Endothelial cell of umbilical vein (primary cell): Measurements from ENCODE around the gene EIF2AK3. TPM values are rescaled to one million over a fixed set of nuclear protein-coding genes. Genes with fewer than 3 reads are reported as not detected.

Experiments used
- BruUV-seq: library from RNA; stranded (reverse); fragments of 400-500 nt; replicated peaks from 2 replicates; lab custom pipeline; 2021; lab: Mats Ljungman, UMichigan
- CTCF ChIA-PET: fragments of 300-600, 350-600 bp; sonication (Branson Sonifier 250); formaldehyde crosslinking; loops from one replicate; lab custom pipeline; 2021; ENCODE audit warnings: antibody characterized with exemption, inconsistent platforms; lab: Charles Lee
- POLR2A ChIA-PET: fragments of 300-600, 350-600 bp; sonication (Branson Sonifier 250); formaldehyde crosslinking; loops from one replicate; lab custom pipeline; 2021; ENCODE audit warnings: antibody characterized with exemption, inconsistent platforms; lab: Charles Lee
- DNase-seq: peaks from one replicate; pipeline ENCODE4 v3.0.0-alpha.2; 2011; ENCODE audit warnings: low read depth, low spot score
- FAIRE-seq: peaks from 2 replicates; lab custom pipeline; 2011; peaks lifted over from hg19 to GRCh38; lab: Jason Lieb, UNC
- H2AFZ ChIP-seq: 2 replicates; pipeline ENCODE4 v1.6.0; 2012; ENCODE audit warnings: low read depth, low read length, control low read depth, inconsistent platforms
- H3K27ac ChIP-seq: 2 replicates; pipeline ENCODE4 v1.5.1; 2011; ENCODE audit warnings: low read depth, mild to moderate bottlenecking, control low read depth, low read length, moderate library complexity; ENCODE audit not compliant: insufficient read depth
- H3K27me3 ChIP-seq, 2 experiments: 2 replicates each; pipeline versions ENCODE4 v1.6.0 to v1.6.1; 2011; ENCODE audit warnings: low read length in 2 of 2, mixed read lengths in 1 of 2; ENCODE audit not compliant: control insufficient read depth in 2 of 2, insufficient read depth in 2 of 2
- H3K36me3 ChIP-seq, 2 experiments: 2 replicates in 1 of 2; 3 replicates in 1 of 2; pipeline ENCODE4 v1.5.1; 2011; ENCODE audit warnings: low read length in 2 of 2, mild to moderate bottlenecking in 1 of 2, moderate library complexity in 1 of 2; ENCODE audit not compliant: control insufficient read depth in 2 of 2, insufficient read depth in 2 of 2; ENCODE audit errors: extremely low read depth in 1 of 2
- H3K4me1 ChIP-seq: 3 replicates; pipeline ENCODE4 v1.5.1; 2011; ENCODE audit warnings: mild to moderate bottlenecking, low read length; ENCODE audit not compliant: control insufficient read depth, insufficient read depth; ENCODE audit errors: extremely low read depth
- H3K4me2 ChIP-seq: 2 replicates; pipeline ENCODE4 v1.6.1; 2011; ENCODE audit warnings: low read length, control low read depth, mixed read lengths; ENCODE audit not compliant: insufficient read depth
- H3K4me3 ChIP-seq, 3 experiments: fragments of 200-600 bp in 1 of 3; sonication (generic), shearing (Covaris generic) in 1 of 3; replicated peaks in 1 of 3; 2 replicates each; pipeline ENCODE4 v1.5.1; 2011 to 2016; ENCODE audit warnings: control low read depth in 3 of 3, low read length in 3 of 3, mild to moderate bottlenecking in 2 of 3, inconsistent platforms in 1 of 3, low read depth in 1 of 3, moderate library complexity in 1 of 3; ENCODE audit not compliant: insufficient read depth in 1 of 3
- H3K79me2 ChIP-seq: 2 replicates; pipeline ENCODE4 v1.6.0; 2012; ENCODE audit warnings: low read length, inconsistent platforms; ENCODE audit not compliant: control insufficient read depth, insufficient read depth
- H3K9ac ChIP-seq: replicated peaks from 2 replicates; pipeline ENCODE3; 2011; ENCODE audit warnings: low read length, control low read depth; ENCODE audit not compliant: insufficient read depth; ENCODE audit errors: extremely low read depth
- H3K9me1 ChIP-seq: replicated peaks from 3 replicates; pipeline ENCODE4 v1.6.0; 2011; ENCODE audit warnings: mild to moderate bottlenecking, low read length; ENCODE audit not compliant: control insufficient read depth, insufficient read depth; ENCODE audit errors: extremely low read depth
- H3K9me3 ChIP-seq: replicated peaks from 2 replicates; pipeline ENCODE4 v1.5.1; 2012; ENCODE audit warnings: low read length, inconsistent platforms; ENCODE audit not compliant: control insufficient read depth, insufficient read depth
- H4K20me1 ChIP-seq: replicated peaks from 2 replicates; pipeline ENCODE3; 2011; ENCODE audit warnings: mild to moderate bottlenecking, low read length; ENCODE audit not compliant: control insufficient read depth, insufficient read depth; ENCODE audit errors: extremely low read depth
- FOS ChIP-seq: IDR thresholded peaks from 2 replicates; pipeline ENCODE4 v1.6.1; 2011; ENCODE audit warnings: mild to moderate bottlenecking, low read length, moderate library complexity, borderline replicate concordance; ENCODE audit not compliant: insufficient read depth
- GATA2 ChIP-seq: IDR thresholded peaks from 2 replicates; pipeline ENCODE4 v1.7.0; 2011; ENCODE audit warnings: low read depth, mild to moderate bottlenecking, moderate library complexity, mixed read lengths, low read length; ENCODE audit not compliant: insufficient read length, insufficient read depth
- MYC ChIP-seq: IDR thresholded peaks from one replicate; pipeline ENCODE4 v1.6.1; 2011; ENCODE audit warnings: mild to moderate bottlenecking, low read depth, low read length
- POLR2A ChIP-seq: IDR thresholded peaks from 2 replicates; pipeline ENCODE4 v1.6.1; 2012; ENCODE audit warnings: low read depth, mild to moderate bottlenecking, control low read depth, low read length
- POLR2AphosphoS5 ChIP-seq: IDR thresholded peaks from 2 replicates; pipeline ENCODE4 v1.6.1; 2012; ENCODE audit warnings: low read depth, mild to moderate bottlenecking, control low read depth, low read length, moderate library complexity; ENCODE audit not compliant: insufficient read depth
- dilution Hi-C: fragments of 300-500 bp; cut with MboI; formaldehyde crosslinking; loops from one replicate; pipeline ENCODE4 v1.15.0; 2019; ENCODE audit warnings: low sequenced_read_pairs; ENCODE audit not compliant: extremely low pct_ligation_motif_present
- intact Hi-C: fragments of 100-400 bp; cut with micrococcal nuclease; formaldehyde crosslinking; loops from one replicate; pipeline ENCODE4 v1.10.0; 2022
- polyA plus RNA-seq, 4 experiments: library from polyadenylated mRNA; depleted of rRNA in 3 of 4; stranded (reverse) in 3 of 4; unstranded in 1 of 4; fragments of >200 nt; gene quantifications; 2 replicates each; pipeline versions ENCODE4 v1.2.1 to v1.2.3, GENCODE V29; 2011 to 2012; ENCODE audit warnings: missing spikeins in 1 of 4
- total RNA-seq: library from RNA; stranded (reverse); gene quantifications from 2 replicates; pipeline ENCODE4 v1.2.3, GENCODE V29; 2021

The EIF2AK3 gene
- total and polyA plus RNA-seq, 2 donors (not counting 3 experiments of a cell fraction or from before 2014, with no cell fraction given): 5.3 to 17.3 TPM

DNA sequence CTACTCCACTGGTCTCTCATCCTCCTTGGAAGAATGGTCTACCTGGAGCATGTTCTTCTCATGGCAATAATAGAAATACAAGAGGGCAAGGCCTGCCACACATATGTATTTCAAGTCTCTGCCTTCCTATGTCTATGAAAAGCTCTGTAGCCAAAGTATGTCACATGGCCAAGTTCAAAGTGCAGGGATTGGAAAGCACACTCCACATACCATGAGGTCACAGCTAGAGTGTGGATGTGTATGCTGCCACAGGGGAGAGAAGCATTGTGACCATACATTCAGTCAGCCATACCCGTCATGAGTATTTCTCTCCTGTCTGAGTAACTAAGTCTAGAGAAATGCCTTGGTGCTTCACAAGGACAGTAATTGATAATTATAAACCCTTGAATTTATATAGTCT is 8.8 kb upstream of the EIF2AK3 start:
- H2AFZ ChIP-seq: no peak overlapping the region
- H3K27me3 ChIP-seq: peaks cover 4 to 6% of the 10 kb centered on the region in 2 experiments
- no peak for FAIRE-seq
- H3K9ac ChIP-seq: no peak overlapping the region
- no peak for TF ChIP-seq FOS
- TF ChIP-seq POLR2A: no peak
- no peak for TF ChIP-seq POLR2AphosphoS5
- no peak for TF ChIP-seq GATA2
- TF ChIP-seq MYC: no peak
- intact Hi-C loops: no loop called here
- H3K27ac ChIP-seq: no peak overlapping the region
- no peaks in the 10 kb centered on the region for H3K9me3 ChIP-seq
- no peak for DNase-seq
- H3K79me2 ChIP-seq: no peaks in the 10 kb centered on the region
- H4K20me1 ChIP-seq: no peaks in the 10 kb centered on the region
- H3K4me3 ChIP-seq: no peak overlapping the region
- H3K4me1 ChIP-seq: peaks cover 3% of the 10 kb centered on the region
- no peak overlapping the region for H3K4me2 ChIP-seq
- POLR2A ChIA-PET: no interaction called here
- BruUV-seq: no TSS peak
- CTCF ChIA-PET: no interaction called here
- dilution Hi-C loops: no loop called here
- H3K36me3 ChIP-seq: no peaks in the 10 kb centered on the region
- H3K9me1 ChIP-seq: no peaks in the 10 kb centered on the region

DNA sequence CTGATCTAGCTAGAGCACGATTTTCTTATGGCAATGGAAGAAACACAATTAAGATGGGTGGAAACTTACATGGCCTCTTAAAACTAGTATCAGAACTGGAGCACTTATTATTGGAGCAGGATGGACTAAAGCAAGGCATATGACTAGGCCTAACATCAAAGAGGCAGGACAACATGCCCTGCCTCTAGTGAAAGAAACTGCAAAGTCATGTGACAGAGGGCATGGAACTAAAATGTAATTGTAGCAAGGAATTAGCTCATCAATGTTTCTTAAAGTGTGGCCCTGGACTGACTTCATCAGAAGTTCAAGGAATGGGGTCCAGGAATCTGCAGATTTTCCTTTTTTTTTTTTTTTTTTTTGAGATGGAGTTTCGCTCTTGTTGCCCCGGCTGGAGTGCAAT is 5.3 kb upstream of the EIF2AK3 start:
- dilution Hi-C loops (no loop called here), intact Hi-C loops (no loop called here)
- peaks cover 4 to 5% of the 10 kb centered on the region in 2 experiments for H3K27me3 ChIP-seq
- no peaks in the 10 kb centered on the region for H3K36me3 ChIP-seq
- peaks cover 6% of the 10 kb centered on the region for H3K4me1 ChIP-seq
- no peak for FAIRE-seq
- no peaks in the 10 kb centered on the region for H4K20me1 ChIP-seq
- DNase-seq: no peak
- H3K4me2 ChIP-seq: no peak overlapping the region
- H3K9me3 ChIP-seq: no peaks in the 10 kb centered on the region
- no TSS peak for BruUV-seq
- POLR2A ChIA-PET: no interaction called here
- H3K27ac ChIP-seq: no peak overlapping the region
- H3K79me2 ChIP-seq: no peaks in the 10 kb centered on the region
- TF ChIP-seq GATA2: no peak
- no peak overlapping the region for H3K4me3 ChIP-seq
- no peak overlapping the region for H2AFZ ChIP-seq
- CTCF ChIA-PET: interaction anchor here (1.2 kb wide), 1 partner anchor 39 kb away, joined by 4 read pairs; no protein-coding TSS in a partner anchor
- no peak overlapping the region for H3K9ac ChIP-seq
- no peaks in the 10 kb centered on the region for H3K9me1 ChIP-seq
